ENCODE results near the gene EYA3. TPM values are rescaled to one million over a fixed set of nuclear protein-coding genes. Genes with fewer than 3 reads are reported as not detected.

EYA3 gene
- total and polyA plus RNA-seq, 2 donors (not counting 3 experiments of a cell fraction or from before 2014, with no cell fraction given): 12.7 to 33.0 TPM

DNA sequence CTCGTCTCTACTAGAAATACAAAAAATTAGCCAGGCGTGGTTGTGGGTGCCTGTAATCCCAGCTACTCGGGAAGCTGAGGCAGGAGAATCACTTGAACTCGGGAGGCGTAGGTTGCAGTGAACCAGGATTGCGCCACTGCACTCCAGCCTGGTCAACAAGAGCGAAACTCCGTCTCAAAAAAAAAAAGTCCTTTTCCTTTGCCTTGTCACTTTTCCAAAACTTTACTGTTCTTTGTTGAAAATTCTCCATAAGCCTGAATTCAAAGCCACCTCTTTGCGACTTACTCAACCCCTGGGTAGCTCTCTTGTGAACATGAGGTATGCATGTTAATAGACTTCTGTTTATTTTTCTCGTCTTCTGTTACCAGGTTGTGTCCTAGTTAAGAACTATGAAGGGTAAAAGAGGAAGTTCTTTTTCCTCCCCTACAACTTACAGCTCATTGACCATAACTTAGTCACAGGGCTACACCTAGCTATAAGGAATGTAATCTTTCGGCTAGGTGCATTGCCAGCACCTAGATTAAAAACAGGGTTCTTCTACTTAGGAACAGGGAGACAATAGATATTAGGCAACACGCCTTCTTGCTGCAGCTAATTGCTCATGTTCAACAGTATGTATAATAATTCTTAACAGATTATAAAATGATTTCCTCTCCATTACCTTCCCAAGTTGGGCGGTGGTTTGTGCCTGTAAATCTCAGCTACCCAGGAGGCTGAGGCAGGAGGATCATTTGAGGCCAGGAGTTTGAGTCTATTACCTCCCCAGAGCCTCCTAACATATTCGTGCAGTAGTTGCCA lies 47.2 kb upstream of the EYA3 start:
- no peaks in the 10 kb centered on the region for H4K20me1 ChIP-seq (replicated peaks; ENCODE audit: control insufficient read depth, extremely low read depth, insufficient read depth, low read length)
- H3K36me3 ChIP-seq (ENCODE audit: control insufficient read depth in 2 of 2, extremely low read depth in 1 of 2, insufficient read depth in 2 of 2, low read length in 2 of 2): no peaks in the 10 kb centered on the region
- dilution Hi-C loops (cut with MboI; ENCODE audit: extremely low pct_ligation_motif_present, low sequenced_read_pairs): no loop called here
- DNase-seq (ENCODE audit: low read depth, low spot score): no peak
- no peak for TF ChIP-seq MYC (IDR thresholded peaks at IDR 0.05; ENCODE audit: low read depth, low read length)
- TF ChIP-seq, protein P1, sequence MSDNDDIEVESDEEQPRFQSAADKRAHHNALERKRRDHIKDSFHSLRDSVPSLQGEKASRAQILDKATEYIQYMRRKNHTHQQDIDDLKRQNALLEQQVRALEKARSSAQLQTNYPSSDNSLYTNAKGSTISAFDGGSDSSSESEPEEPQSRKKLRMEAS (IDR thresholded peaks at IDR 0.05; ENCODE audit: insufficient read depth, insufficient read length): no peak
- no peaks in the 10 kb centered on the region for H3K4me1 ChIP-seq (ENCODE audit: control insufficient read depth, extremely low read depth, insufficient read depth, low read length)
- no peak overlapping the region for H3K9ac ChIP-seq (replicated peaks; ENCODE audit: extremely low read depth, insufficient read depth, low read length)
- H3K9me1 ChIP-seq (replicated peaks; ENCODE audit: control insufficient read depth, extremely low read depth, insufficient read depth, low read length): no peaks in the 10 kb centered on the region
- H3K4me2 ChIP-seq (ENCODE audit: insufficient read depth, low read length): no peak overlapping the region
- H2AFZ ChIP-seq (ENCODE audit: low read depth, low read length): no peak overlapping the region
- H3K9me3 ChIP-seq (replicated peaks; ENCODE audit: control insufficient read depth, insufficient read depth, low read length): no peaks in the 10 kb centered on the region
- BruUV-seq (replicated peaks): no TSS peak
- H3K27ac ChIP-seq (ENCODE audit: insufficient read depth, low read depth, low read length): no peak overlapping the region
- no peaks in the 10 kb centered on the region for H3K79me2 ChIP-seq (ENCODE audit: control insufficient read depth, insufficient read depth, low read length)
- intact Hi-C loops (cut with micrococcal nuclease): no loop called here
- FAIRE-seq: no peak
- POLR2A ChIA-PET: no interaction called here
- CTCF ChIA-PET: interaction anchor here (1.0 to 1.9 kb wide), 4 partner anchors 9 to 99 kb away, joined by 3 to 7 read pairs (median 4); no protein-coding TSS in a partner anchor
- no peak overlapping the region for H3K4me3 ChIP-seq (replicated peaks in 1 of 3; ENCODE audit: insufficient read depth in 1 of 3, low read depth in 1 of 3, low read length in 3 of 3)
- no peaks in the 10 kb centered on the region for H3K27me3 ChIP-seq (ENCODE audit: control insufficient read depth in 2 of 2, insufficient read depth in 2 of 2, low read length in 2 of 2)

DNA sequence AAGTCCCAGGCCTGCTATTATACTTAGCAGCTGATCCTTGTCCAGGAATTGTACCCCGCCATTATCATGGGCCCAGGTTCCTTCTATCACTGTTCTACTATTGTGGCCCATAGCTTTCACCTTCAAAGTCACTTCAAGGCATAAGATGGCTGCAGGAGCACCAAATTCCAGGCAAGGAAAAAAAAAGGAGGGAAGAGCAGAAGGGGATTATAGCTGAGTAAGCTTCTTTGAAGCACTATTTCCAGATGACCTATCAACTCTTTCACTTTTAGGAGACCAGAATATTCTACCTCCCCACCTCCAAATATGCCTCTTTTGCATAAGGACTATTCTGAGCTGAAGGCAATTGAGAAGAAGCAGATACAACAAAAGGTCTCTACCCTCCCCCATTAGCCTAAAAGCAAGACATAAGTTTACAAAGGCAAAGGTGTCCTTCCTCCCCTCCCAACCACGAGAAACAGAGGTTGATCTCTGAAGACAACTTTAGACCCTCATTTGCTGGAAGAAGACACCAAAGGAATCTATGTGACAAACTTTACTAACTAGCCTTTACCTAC lies 46.3 kb upstream of the EYA3 start:
- POLR2A ChIA-PET: no interaction called here
- Histone ChIP-seq H4K20me1 (replicated peaks; ENCODE audit: control insufficient read depth, extremely low read depth, insufficient read depth, low read length) (no peaks in the 10 kb centered on the region), H3K4me3 (replicated peaks in 1 of 3; ENCODE audit: insufficient read depth in 1 of 3, low read depth in 1 of 3, low read length in 3 of 3) (no peak overlapping the region), H3K9me1 (replicated peaks; ENCODE audit: control insufficient read depth, extremely low read depth, insufficient read depth, low read length) (no peaks in the 10 kb centered on the region), H3K36me3 (ENCODE audit: control insufficient read depth in 2 of 2, extremely low read depth in 1 of 2, insufficient read depth in 2 of 2, low read length in 2 of 2) (no peaks in the 10 kb centered on the region), H3K4me2 (ENCODE audit: insufficient read depth, low read length) (no peak overlapping the region), H2AFZ (ENCODE audit: low read depth, low read length) (no peak overlapping the region), H3K27ac (ENCODE audit: insufficient read depth, low read depth, low read length) (no peak overlapping the region), H3K27me3 (ENCODE audit: control insufficient read depth in 2 of 2, insufficient read depth in 2 of 2, low read length in 2 of 2) (no peaks in the 10 kb centered on the region), H3K79me2 (ENCODE audit: control insufficient read depth, insufficient read depth, low read length) (no peaks in the 10 kb centered on the region), H3K9me3 (replicated peaks; ENCODE audit: control insufficient read depth, insufficient read depth, low read length) (no peaks in the 10 kb centered on the region), H3K4me1 (ENCODE audit: control insufficient read depth, extremely low read depth, insufficient read depth, low read length) (no peaks in the 10 kb centered on the region), H3K9ac (replicated peaks; ENCODE audit: extremely low read depth, insufficient read depth, low read length) (no peak overlapping the region)
- intact Hi-C loops (cut with micrococcal nuclease): no loop called here
- FAIRE-seq: no peak
- CTCF ChIA-PET: interaction anchor here (1.2 to 1.9 kb wide), 4 partner anchors 10 to 74 kb away, joined by 3 to 7 read pairs (median 4); no protein-coding TSS in a partner anchor
- TF ChIP-seq, protein P2, sequence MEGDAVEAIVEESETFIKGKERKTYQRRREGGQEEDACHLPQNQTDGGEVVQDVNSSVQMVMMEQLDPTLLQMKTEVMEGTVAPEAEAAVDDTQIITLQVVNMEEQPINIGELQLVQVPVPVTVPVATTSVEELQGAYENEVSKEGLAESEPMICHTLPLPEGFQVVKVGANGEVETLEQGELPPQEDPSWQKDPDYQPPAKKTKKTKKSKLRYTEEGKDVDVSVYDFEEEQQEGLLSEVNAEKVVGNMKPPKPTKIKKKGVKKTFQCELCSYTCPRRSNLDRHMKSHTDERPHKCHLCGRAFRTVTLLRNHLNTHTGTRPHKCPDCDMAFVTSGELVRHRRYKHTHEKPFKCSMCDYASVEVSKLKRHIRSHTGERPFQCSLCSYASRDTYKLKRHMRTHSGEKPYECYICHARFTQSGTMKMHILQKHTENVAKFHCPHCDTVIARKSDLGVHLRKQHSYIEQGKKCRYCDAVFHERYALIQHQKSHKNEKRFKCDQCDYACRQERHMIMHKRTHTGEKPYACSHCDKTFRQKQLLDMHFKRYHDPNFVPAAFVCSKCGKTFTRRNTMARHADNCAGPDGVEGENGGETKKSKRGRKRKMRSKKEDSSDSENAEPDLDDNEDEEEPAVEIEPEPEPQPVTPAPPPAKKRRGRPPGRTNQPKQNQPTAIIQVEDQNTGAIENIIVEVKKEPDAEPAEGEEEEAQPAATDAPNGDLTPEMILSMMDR (IDR thresholded peaks at IDR 0.05; ENCODE audit: extremely low read depth in 1 of 2, insufficient read depth in 1 of 2, low read depth in 1 of 2, low read length in 2 of 2): no peak
- no peak for TF ChIP-seq MYC (IDR thresholded peaks at IDR 0.05; ENCODE audit: low read depth, low read length)
- no peak for TF ChIP-seq POLR2AphosphoS5 (IDR thresholded peaks at IDR 0.05; ENCODE audit: insufficient read depth, low read depth, low read length)
- no peak for TF ChIP-seq JUN (IDR thresholded peaks at IDR 0.05; ENCODE audit: borderline replicate concordance, insufficient read depth, insufficient read length, low read depth)
- TF ChIP-seq, protein P1 (IDR thresholded peaks at IDR 0.05; ENCODE audit: insufficient read depth, insufficient read length): no peak
- TF ChIP-seq FOS (IDR thresholded peaks at IDR 0.05; ENCODE audit: borderline replicate concordance, insufficient read depth, low read length): no peak
- no peak for TF ChIP-seq POLR2A (IDR thresholded peaks at IDR 0.05; ENCODE audit: low read depth, low read length)
- TF ChIP-seq EZH2 (IDR thresholded peaks at IDR 0.05; ENCODE audit: borderline replicate concordance, low read depth, low read length, severe bottlenecking): no peak
- no peak for TF ChIP-seq GATA2 (IDR thresholded peaks at IDR 0.05; ENCODE audit: insufficient read depth, insufficient read length, low read depth, low read length)
- no peak for DNase-seq (ENCODE audit: low read depth, low spot score)
- no TSS peak for BruUV-seq (replicated peaks)
- dilution Hi-C loops (cut with MboI; ENCODE audit: extremely low pct_ligation_motif_present, low sequenced_read_pairs): no loop called here

Data from endothelial cell of umbilical vein (primary cell).